HCEC 1CT (cell line): ENCODE data around the gene KRAS.

Source experiments
- DNase-seq: peaks from one replicate; pipeline ENCODE4 v3.0.0-alpha.2; 2017

Gene KRAS

DNA sequence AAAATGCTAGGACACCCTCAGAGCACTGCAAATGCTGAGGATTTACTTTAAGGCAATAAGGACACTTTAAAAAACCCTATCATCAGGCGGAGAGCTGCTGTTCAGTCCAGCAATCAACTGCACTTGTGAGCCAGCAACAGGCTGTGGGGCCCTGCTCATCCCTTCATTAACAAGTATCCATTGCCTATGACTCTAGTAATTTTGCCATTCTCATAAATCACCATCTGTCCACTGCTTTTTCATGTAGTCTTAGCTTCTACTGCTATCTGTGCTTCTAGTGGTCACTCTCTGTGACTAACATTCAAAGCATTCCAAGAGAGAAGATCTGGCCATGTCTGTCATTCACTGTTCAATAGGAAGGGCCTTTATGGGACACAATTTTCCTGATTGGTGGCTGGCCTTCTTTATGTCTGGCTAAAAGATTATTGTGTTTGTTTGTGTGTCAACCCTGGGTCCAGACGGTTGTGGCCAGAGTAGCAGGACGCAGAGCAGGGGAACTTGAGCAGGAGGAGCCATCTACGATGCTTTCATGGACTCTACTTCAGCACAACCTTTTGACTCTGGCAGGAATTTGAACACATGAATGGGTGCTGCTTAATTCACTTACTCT is 3.6 kb upstream of the KRAS start:
- peak; percentile 18 for DNase-seq

DNA sequence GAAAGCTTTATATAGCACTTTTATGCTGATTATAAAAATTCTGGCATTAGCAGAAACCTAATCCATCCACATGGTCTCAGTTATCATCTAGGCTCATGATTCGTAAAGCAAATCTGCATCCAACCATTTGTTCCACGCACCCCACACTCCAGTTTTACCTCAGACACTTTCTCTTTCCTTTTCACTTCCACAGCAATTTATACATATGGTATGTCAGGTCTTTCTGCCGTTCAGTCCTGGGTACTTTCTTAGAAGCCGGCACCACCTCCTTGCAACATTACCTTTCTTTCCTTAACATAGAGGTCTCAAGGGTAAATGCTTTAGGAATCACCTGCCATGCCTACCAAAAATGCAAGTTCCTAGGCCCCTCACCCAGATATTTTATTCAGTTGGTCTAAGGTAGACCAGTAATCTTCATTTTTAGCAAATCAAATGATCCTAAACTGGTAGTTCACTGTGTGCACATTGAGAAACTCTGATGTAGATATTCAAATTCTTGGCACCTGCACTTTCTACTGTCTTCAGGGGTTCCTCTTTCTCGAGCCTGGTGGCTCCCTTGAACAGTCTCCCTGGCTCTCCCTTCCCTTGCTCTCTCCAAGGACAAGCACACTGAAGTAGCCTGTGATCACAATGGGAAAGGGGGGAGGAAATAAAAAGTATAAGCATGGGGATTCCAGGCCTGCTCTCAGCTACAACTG is 2.8 kb upstream of the KRAS start:
- DNase-seq = no peak

DNA sequence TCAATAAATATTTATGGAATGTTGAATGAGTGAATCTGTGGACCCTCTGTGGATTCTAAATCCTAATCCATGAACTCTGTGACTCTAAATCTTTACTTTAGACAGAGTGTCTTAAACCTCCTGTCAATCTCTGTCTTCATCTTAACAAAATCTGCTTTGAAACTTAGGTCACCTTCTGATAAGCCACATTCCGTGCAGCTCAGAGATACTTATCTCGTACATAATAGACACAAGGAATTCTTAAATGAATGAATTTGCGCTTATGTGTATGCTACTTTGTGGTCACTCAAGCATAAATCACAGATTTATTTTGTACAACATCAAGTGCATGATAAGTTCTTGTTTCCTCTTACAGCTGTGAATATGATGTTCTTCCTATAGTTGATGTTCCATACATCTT is 2.2 kb upstream of the KRAS start:
- no peak for DNase-seq

DNA sequence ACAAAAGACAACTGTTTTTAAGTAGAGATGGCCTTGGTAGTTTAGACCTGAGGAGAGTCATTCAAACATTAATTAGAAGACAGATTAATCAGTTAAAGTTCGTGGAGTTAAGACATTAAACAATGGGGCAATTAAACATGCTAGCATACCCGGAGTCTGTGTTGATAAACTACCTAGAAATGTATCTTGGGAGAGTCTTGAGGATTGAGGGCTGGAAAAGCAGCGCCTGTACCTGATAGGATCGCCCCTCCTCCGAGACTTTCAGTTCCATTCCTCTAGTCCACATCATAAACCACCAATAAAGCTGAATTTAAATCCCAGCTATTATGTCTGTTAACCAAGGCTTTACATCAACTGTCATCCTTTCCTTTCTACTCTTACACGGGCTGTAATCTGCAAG is 1.0 kb upstream of the KRAS start:
- DNase-seq = no peak

DNA sequence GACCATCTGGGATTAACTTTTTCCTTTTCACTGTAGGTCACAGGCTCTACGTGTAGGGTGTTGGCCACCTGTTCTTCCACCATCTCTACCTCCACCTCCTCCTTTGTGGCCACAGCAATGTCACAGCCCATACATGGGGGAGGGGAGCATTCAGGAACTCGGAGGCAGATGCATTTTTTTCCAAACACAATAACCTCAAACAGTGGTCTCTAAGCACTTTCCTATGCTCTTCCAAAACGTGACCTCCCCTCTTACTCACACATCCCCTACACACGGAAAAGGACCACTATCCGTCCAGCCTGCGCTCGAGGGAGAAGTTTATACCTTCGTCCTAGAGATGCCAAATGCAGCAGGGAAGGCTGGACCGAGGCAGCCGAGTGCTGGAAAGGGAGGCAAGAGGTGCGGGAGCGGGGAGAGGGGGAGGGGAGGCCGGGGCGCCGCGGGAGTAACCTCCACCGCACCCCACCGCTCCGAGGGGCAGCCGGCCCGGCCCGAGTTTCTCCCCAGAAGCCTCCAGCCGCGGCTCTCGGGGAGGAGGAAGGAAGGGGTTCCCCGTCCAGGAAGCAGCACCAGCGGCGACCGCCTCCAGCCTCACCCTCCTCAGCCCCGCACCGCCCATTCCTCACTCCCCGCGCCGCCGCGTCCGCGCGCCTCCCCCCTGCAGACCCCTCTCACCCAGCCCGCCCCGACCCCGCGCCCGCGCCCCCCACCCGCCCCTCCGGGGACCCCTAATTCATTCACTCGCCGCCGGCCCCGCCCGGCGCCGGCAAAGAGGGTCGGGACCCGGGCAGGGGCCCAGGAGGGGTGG is 594 bp downstream of the KRAS start:
- DNase-seq = no peak

DNA sequence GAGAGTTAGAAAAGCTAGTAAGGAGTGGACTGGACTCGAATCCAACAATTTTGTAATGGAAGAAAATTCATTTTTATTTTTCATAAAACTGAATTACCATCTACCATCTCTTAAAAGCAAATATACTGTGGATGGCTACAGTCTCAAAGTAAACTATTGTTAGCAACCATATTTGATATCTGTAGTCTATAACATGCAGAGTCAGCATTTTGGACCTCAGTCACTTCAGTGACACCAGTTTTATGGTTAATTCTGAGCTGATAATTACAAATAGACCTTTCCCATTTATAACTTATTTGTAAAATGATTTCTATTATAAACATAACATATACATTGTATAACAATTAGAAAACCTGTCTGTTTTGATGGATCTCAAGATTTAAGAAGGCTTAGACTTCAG is 2.0 kb downstream of the KRAS start:
- no peak for DNase-seq

DNA sequence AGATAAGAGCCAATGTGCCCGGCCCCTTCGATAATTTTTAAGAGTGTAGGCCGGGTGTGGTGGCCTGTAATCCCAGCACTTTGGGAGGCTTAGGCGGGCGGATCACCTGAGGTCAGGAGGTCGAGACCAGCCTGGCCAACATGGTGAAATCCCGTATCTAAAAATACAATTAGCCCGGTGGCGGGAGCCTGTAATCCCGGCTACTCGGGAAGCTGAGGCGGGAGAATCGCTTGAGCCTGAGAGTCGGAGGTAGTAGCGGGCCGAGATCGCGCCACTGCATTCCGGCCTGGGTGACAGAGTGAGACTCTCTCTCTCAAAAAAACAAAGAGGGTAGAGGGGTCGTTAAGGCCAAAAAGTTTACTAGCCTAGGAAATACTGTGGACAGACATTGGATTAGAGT is 2.6 kb downstream of the KRAS start:
- DNase-seq = no peak

DNA sequence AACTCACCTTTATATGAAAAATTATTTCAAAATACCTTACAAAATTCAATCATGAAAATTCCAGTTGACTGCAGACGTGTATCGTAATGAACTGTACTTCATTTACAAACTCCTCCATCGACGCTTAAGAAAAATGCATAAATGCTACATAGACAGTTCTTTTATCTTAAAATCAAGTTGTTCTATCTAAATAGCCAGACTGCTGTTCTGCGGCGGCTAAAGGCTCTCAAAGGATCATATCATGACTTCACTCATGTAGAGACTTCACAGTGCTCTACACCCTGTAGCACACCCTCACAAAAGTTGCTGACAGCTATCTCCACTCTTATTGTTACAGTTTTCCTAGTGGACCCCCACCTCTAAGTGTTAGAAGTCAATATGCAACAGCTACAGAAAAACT is 5.2 kb downstream of the KRAS start:
- DNase-seq = no peak

DNA sequence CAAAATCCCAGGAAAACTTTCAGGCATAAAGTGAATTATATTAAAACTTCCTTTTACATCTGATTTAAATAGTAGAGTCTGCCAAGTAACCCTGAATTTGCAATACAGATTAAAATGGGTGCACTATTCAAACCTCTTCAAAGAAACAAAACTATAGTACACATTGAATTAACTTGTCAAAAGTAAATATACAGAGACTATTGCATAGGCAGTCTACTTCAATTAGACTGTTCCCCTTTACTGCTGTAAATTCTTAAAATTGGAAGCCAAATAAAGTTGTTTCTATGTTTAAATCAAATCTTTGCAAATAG is 7.1 kb downstream of the KRAS start:
- no peak for DNase-seq

DNA sequence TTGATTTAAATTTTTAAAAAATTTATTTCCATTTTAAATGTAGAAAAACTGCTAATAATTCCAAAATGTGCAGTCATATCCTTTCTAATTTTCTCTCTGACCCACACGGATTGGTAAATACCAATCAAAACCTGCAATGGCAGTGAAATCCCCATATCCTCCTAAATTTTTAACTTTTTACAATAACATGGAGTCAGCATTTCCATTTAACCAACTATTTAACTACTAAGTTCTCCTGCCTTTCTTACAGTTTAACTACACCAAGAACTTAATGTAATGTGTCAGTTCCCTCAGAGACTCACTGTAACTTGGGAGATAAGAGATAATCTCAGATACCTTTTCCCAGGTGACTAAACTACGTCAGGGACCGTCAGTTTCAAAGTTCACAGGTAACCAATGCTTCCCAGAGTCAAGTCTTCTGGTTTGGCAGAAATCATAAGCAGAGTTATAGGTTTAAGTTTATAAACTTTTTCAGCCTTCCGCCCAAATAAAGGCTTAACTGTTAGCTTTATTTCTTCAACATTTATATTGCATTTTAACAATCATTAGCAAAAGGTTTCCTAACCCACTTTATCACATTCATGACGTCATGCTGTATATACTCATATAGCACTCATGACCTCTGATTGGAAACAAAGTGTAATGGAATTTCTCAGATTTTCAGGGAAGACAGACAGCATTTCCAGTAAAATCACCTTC is 7.6 kb downstream of the KRAS start:
- DNase-seq = peak; percentile 55

DNA sequence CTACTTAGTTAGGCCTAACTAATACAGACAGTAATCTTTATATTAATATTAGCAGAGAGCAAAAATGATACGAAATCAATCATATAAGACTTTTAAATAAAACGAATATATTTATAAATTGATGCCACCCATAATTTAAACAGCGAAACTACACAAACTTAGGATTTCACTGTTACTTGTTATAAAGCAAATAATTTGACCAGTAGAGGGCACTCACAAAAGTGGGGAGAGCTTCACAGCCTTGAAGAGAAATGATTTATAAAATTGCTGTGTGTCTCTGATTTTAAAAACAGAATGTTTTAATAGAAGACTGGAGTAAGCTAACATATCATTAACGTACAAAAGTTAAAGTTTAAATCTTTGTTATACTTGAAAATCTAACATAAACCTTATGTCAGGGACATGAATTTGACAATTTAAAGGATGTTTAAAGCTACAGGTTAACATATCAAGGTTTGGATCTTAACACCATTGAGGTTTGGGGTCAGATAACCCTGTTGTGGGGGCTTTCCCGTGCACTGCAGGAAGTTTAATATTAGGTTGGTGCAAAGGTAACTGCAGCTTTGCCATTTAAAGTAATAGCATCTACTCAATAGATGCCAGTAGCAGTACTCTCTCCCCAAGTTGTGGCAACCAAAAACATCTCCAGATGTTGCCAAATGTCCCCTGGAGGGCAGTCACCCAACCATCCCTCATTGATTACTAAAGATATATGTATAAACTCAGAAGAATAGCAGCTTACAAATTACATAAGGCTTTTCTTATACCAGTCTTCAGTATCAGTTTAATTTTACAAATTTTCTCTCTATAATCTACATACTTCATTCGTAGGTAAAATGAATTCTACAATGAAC is 9.3 kb downstream of the KRAS start:
- DNase-seq = peak; percentile 44

DNA sequence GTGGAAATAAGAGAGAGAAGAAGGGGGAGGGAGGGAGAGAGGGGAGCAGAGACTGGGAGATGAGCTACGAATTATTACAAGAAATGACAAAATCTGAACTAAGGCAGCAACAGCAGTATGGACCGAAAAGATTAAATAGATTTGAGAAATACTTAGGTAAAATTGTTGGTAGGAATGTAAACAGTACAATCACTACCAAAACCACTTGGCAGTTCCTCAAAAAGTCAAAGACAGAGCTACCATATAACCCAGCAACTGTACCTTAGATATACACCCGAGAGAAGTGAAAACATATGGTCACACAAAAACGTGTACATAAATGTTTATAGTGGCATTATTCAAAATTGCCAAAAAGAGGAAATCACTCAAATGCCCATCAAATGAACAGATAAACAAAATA is 14.1 kb downstream of the KRAS start:
- no peak for DNase-seq

DNA sequence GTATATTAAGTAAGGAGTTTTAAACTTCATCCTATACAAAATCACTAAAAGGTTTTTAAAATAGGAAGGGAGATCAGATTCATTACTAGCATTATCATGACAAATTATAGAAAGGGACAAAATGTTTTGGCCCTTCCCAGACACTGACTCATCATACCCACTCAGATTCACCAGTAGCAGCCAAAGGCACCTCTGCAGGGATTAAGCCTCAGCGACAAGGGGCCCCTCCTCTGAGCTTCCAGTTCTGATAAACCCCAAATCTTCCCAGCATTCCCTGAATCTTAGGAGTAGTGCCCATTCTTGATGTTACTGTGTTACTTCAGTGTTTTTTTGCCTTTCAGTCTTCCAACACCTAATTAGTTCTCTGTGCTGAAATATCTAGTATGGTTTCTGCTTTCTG is 14.5 kb downstream of the KRAS start:
- DNase-seq = peak; percentile 38

DNA sequence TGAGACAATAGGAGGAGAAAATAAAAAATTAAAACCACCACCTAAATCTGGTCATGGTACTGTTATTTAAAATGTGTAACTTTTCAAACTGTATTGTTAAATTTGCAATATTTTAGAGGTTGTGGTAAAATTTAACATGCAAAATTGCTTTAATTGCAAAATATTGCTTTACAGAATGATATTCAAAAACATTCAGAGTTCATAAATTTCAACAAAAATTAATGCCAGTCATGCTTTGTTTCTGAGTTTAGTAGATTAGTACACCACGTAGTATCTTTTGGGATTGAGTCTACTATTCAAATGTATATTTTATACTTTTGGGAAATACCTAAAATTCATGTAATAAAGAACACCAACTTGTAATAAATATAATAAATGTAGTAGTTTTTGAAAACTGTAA is 37.4 kb downstream of the KRAS start:
- no peak for DNase-seq

DNA sequence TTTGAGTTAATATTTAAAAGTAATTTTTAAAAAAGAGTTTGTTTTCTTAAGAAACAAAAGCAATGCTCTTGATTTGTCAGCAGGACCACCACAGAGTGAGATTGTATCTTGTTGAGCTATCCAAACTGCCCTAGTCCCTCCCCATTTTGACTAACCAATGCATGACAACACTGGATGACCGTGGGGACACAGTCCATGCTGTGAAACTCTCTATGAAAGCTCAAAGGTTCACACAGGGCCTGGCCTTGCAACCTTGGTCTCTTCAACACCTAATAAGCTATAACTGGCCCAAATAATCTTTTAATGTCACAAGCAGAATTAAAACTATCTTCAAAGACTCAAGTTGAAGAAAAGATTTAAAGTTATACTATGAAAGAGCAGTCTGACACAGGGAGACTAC is 42.2 kb downstream of the KRAS start:
- DNase-seq = no peak

DNA sequence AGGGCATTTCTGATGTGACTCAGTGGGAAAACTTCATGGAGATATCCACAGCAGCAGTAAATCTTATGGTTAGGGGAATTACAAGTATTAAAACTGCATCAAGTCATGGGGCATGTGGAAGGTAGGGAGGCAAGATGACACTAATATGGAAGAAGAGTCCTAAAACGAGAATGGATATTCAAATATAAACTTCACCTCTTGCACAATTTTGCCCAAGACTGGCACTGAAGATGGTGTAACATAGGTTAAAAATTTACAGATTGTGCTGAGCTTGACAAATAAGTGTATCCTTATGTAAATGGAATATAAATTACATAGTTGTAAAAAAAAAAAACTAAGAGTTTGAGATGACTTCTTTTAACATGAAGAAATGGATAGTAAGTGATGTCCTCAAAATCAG is 42.9 kb downstream of the KRAS start:
- DNase-seq = no peak

DNA sequence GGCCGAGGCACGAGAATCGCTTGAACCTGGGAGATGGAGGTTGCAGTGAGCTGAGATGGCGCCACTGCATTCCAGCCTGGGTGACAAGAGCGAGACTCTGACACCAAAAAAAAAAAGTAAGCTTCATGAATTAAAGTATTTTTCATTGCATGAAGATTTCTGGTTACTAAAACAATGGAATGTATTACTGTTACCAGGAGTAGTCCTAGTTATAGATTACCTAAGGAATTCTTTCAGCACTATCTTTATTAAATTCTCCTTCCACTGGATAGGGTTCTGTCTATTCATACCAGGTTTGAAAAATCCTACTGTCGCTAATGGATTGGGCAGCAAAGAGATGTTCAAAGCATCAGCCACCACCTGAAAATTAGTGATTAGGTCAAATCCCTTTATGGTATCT is 43.3 kb downstream of the KRAS start:
- DNase-seq = no peak

DNA sequence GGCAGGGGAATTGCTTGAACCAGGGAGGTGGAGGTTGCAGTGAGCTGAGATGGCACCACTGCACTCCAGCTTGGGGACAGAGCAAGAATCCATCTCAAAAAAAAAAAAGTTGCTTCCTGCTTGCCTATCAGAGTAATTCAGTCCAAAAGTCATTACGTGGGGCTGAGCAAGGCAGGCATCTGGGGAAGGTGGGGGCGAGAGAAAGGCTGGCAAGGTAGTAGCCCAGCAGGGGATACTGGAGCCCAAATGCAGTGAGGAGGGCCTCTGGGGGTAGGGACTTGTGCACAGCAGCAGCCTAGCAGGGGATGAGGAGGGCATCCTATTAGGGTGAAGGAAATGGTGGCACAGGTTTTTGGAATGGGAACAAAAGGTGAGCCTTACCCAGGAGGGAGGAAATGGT is 48.6 kb downstream of the KRAS start:
- no peak for DNase-seq

DNA sequence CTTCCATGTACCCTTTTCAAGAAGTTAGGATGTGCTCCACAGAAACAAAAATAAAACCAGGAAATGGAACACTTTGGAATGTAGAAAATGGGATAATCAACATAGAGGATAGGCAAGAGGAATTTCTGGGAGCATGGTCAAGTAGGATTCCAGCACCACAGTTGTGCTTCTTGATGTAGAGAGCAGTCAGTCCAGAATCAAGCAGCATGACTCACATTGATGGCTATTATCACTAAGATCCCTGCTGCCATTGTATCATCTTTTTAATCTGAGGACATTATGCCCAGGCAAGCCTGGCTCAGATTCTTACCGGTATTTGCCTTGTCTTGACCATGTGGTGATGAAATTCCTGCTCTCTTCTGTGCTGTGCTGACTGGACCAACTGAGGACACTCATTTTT is 50.0 kb downstream of the KRAS start:
- DNase-seq = no peak

DNA sequence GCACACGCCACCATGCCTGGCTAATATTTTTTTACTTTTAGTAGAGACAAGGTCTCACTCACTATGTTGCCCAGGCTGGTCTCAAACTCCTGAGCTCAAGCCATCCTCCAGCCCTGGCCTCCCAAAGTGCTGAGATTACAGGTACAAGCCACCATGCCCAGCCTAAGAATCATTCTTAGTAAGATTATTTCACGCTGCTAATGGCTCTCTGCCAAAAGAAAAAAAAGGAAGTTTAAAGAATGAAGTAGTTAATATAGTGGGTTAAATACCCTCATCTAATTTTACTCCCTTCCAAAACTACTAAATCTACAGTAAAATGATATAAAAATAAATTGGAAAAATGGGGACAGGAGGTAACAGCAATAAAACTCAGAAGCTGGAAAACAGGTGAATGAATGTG is 53.1 kb downstream of the KRAS start:
- DNase-seq = no peak

DNA sequence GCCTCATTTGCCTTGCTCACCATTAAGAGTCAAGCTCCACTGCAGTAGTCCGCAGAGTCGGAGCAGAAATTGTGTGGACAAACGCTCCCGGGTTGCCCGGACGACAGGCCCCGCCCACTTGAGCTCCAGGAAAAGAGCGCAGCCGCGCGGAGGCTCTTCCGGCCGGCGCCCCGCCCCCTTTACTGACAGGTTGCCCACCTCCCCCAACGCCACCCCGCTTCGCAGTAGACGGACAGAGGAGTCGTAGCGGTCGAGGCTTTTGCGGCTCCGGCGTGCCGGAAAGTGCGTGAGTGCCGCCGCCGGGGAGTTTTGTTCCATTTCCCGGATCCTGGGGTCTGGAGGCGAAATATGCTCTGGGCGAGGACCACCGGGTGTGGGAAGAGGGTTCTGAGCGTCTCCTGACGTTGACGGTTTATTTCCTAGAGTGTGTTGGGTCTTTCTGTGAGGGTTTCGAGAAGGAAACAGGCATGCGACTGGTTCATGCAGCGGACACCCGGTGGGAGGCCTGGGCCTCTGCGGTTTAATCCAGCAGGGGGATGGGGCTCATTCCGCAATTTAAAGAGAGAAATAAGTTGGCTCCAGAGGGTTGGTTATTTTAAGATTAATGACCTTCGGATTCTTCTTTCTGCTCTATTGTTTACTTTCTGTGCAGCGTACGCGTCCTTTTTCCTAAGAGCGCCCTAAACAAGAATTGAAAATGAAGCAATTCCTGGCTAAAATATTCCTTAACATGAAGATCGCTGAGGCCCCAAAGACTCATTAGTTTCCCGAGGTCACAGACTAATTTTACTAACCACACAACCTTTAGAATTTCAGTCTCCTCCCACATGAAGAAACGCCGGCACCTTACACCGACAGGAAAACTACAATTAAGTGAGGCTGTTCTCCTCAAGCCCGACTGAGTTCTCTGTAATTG is 55.4 kb downstream of the KRAS start, which contains the start of the genes DNAI7 and ETFRF1:
Gene DNAI7 (minus strand): TSS at position 105 of the 916 bp plus-strand sequence. CDS start 82 bp downstream, at position 23.
Gene ETFRF1 (plus strand): TSS at position 182 of the 916 bp plus-strand sequence. CDS start 8,720 bp downstream, outside the sequence.
- DNase-seq = peak; percentile 93

DNA sequence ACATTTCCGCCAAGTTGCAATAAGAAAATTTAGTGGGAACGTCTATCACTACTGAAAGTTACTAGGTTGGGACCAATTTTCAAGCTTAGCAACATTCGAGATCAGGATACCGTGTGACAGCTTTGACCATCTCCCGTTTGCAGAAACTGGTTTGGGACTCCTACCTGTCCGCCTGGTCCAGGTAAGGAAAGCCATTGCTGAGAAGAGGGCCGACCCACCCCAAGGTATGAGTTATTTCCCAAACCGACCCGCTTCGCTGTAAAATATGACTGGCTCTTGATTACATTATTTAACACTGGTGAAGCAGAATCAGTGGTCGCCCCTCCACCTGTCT is 56.0 kb downstream of the KRAS start:
- DNase-seq = no peak
